SK-N-SH (cell line): ENCODE results near the gene TLX2. TPM values are rescaled to one million over a fixed set of nuclear protein-coding genes. Genes with fewer than 3 reads are reported as not detected.

ENCODE experiments used
- CTCF ChIA-PET: fragments of 300-600, 350-600 bp; formaldehyde crosslinking; extraction: SDS; loops from one replicate; lab custom pipeline; 2021; lab: Yijun Ruan, JAX
- POLR2A ChIA-PET: fragments of 350-600 bp; sonication (Branson Sonifier 250); formaldehyde crosslinking; extraction: SDS; loops from one replicate; lab custom pipeline; 2020; ENCODE audit warnings: antibody characterized with exemption, inconsistent platforms; lab: Yijun Ruan, JAX
- DNase-seq: peaks from one replicate; pipeline ENCODE4 v3.0.0; 2012
- H2AFZ ChIP-seq: fragments of 200-600 bp; sonication (generic); 2 replicates; pipeline ENCODE4 v1.8.1; 2016; ENCODE audit warnings: antibody characterized with exemption, mild to moderate bottlenecking, low read depth
- H3F3A ChIP-seq: fragments of 200-600 bp; sonication (generic); replicated peaks from 2 replicates; pipeline ENCODE3; 2016; ENCODE audit warnings: antibody characterized with exemption, mild to moderate bottlenecking; ENCODE audit not compliant: insufficient read depth
- H3K27ac ChIP-seq, 2 experiments: fragments of 200-500 bp in 1 of 2; fragments of 200-600 bp in 1 of 2; sonication (Bioruptor generic) in 1 of 2; sonication (generic), shearing (Covaris generic) in 1 of 2; 2 replicates each; pipeline versions ENCODE4 v1.5.1 to v1.6.1; 2014 to 2016; ENCODE audit warnings: low read depth in 2 of 2, inconsistent platforms in 1 of 2, low read length in 1 of 2, mild to moderate bottlenecking in 1 of 2, mixed read lengths in 1 of 2
- H3K27me3 ChIP-seq: fragments of 200-600 bp; sonication (generic), shearing (Covaris generic); 2 replicates; pipeline ENCODE4 v1.6.1; 2016; ENCODE audit warnings: mixed run types; ENCODE audit not compliant: insufficient read depth
- H3K36me3 ChIP-seq, 2 experiments: fragments of 200-500 bp in 1 of 2; fragments of 200-600 bp in 1 of 2; sonication (Bioruptor generic) in 1 of 2; sonication (generic) in 1 of 2; replicated peaks in 1 of 2; 2 replicates each; pipeline versions ENCODE3 to v1.5.1; 2014 to 2016; ENCODE audit warnings: low read length in 1 of 2, mild to moderate bottlenecking in 1 of 2; ENCODE audit not compliant: insufficient read depth in 2 of 2, control insufficient read depth in 1 of 2
- H3K4me1 ChIP-seq, 2 experiments: fragments of 200-500 bp in 1 of 2; fragments of 200-600 bp in 1 of 2; sonication (Bioruptor generic) in 1 of 2; sonication (generic), shearing (Covaris generic) in 1 of 2; 2 replicates each; pipeline versions ENCODE4 v1.5.1 to v1.6.1; 2014 to 2016; ENCODE audit warnings: low read depth in 1 of 2, low read length in 1 of 2, mixed run types in 1 of 2; ENCODE audit not compliant: insufficient read depth in 2 of 2, control insufficient read depth in 1 of 2
- H3K4me2 ChIP-seq: fragments of 200-600 bp; sonication (generic), shearing (Covaris generic); 2 replicates; pipeline ENCODE4 v1.6.1; 2017; ENCODE audit warnings: mixed run types
- H3K4me3 ChIP-seq, 2 experiments: fragments of 200-500 bp in 1 of 2; fragments of 200-600 bp in 1 of 2; sonication (Bioruptor generic) in 1 of 2; sonication (generic), shearing (Covaris generic) in 1 of 2; 2 replicates each; pipeline versions ENCODE4 v1.5.1 to v1.8.1; 2014 to 2016; ENCODE audit warnings: low read depth in 2 of 2, inconsistent platforms in 1 of 2, low read length in 1 of 2, mild to moderate bottlenecking in 1 of 2, mixed read lengths in 1 of 2, moderate library complexity in 1 of 2
- H3K79me2 ChIP-seq: fragments of 200-600 bp; sonication (generic); 2 replicates; pipeline ENCODE4 v1.8.1; 2017; ENCODE audit warnings: mild to moderate bottlenecking; ENCODE audit not compliant: insufficient read depth
- H3K9ac ChIP-seq: fragments of 200-600 bp; sonication (generic); 2 replicates; pipeline ENCODE4 v1.6.1; 2017; ENCODE audit warnings: mixed run types
- H3K9me2 ChIP-seq: fragments of 200-600 bp; sonication (generic); 2 replicates; pipeline ENCODE4 v1.6.1; 2017; ENCODE audit warnings: mixed run types
- H3K9me3 ChIP-seq: fragments of 200-600 bp; sonication (generic); 2 replicates; pipeline ENCODE4 v1.6.1; 2017; ENCODE audit warnings: mixed run types, mild to moderate bottlenecking, moderate library complexity
- H4K20me1 ChIP-seq: fragments of 200-600 bp; sonication (generic); 2 replicates; pipeline ENCODE4 v1.6.1; 2017; ENCODE audit warnings: mild to moderate bottlenecking, mixed run types; ENCODE audit not compliant: insufficient read depth
- CHD2 ChIP-seq: fragments of 150-350 bp; IDR thresholded peaks from 2 replicates; pipeline ENCODE4 v1.6.1; 2018; ENCODE audit warnings: low read length; ENCODE audit not compliant: partially characterized antibody
- ELF1 ChIP-seq: IDR thresholded peaks from 2 replicates; pipeline ENCODE4 v1.4.0; 2012
- EP300 ChIP-seq, 2 experiments: IDR thresholded peaks; 2 replicates each; pipeline versions ENCODE4 v1.4.0 to v1.6.1; 2012; ENCODE audit warnings: borderline replicate concordance in 1 of 2, low read depth in 1 of 2, low read length in 1 of 2
- GABPA ChIP-seq: IDR thresholded peaks from 2 replicates; pipeline ENCODE4 v1.4.0; 2012; ENCODE audit warnings: low read depth, mild to moderate bottlenecking
- MAX ChIP-seq: IDR thresholded peaks from 2 replicates; pipeline ENCODE4 v1.4.0; 2012; ENCODE audit warnings: low read depth
- MEF2A ChIP-seq: IDR thresholded peaks from 2 replicates; pipeline ENCODE4 v1.4.0; 2012; ENCODE audit warnings: low read depth, borderline replicate concordance
- MXI1 ChIP-seq: IDR thresholded peaks from 2 replicates; pipeline ENCODE4 v1.6.1; 2012; ENCODE audit warnings: mild to moderate bottlenecking, low read depth, low read length, improper control_type of control experiment
- NFIC ChIP-seq: IDR thresholded peaks from 2 replicates; pipeline ENCODE4 v1.4.0; 2012; ENCODE audit warnings: borderline replicate concordance
- SMC3 ChIP-seq: IDR thresholded peaks from 2 replicates; pipeline ENCODE4 v1.6.1; 2012; ENCODE audit warnings: low read depth, low read length, improper control_type of control experiment
- TAF1 ChIP-seq: IDR thresholded peaks from 2 replicates; pipeline ENCODE4 v1.6.1; 2012; ENCODE audit warnings: low read depth, mild to moderate bottlenecking, low read length, moderate library complexity, borderline replicate concordance
- TCF12 ChIP-seq: IDR thresholded peaks from 2 replicates; pipeline ENCODE4 v1.4.0; 2012
- USF1 ChIP-seq: IDR thresholded peaks from 2 replicates; pipeline ENCODE4 v1.4.0; 2012; ENCODE audit warnings: low read depth, borderline replicate concordance
- ZBTB33 ChIP-seq: IDR thresholded peaks from 2 replicates; pipeline ENCODE4 v1.4.0; 2012; ENCODE audit warnings: low read depth, borderline replicate concordance
- WGBS: methylation state at CpG from one replicate; pipeline ENCODE4 v1.1.6; 2017; ENCODE audit warnings: low lambda C conversion rate; 5-methylcytosine and 5-hydroxymethylcytosine counted together
- polyA plus RNA-seq, 3 experiments: library from polyadenylated mRNA; depleted of rRNA; stranded (reverse); fragments of >200 nt; gene quantifications; 2 replicates each; pipeline ENCODE4 v1.2.3, GENCODE V29; 2012
- TF ChIP-seq, protein P1 (sequence below): fragments of 150-350 bp; IDR thresholded peaks from 2 replicates; pipeline ENCODE4 v1.6.1; 2017; ENCODE audit warnings: antibody characterized with exemption, low read length, low read depth, borderline replicate concordance
- TF ChIP-seq, protein P2 (sequence below): fragments of 200-600 bp; sonication (generic); IDR thresholded peaks from 2 replicates; pipeline ENCODE4 v1.6.1; 2017; ENCODE audit warnings: antibody characterized with exemption, mild to moderate bottlenecking, moderate library complexity

Gene TLX2
- polyA plus RNA-seq, 1 of the 3 experiments (the other 2 are of a cell fraction): 24.5 TPM

DNA sequence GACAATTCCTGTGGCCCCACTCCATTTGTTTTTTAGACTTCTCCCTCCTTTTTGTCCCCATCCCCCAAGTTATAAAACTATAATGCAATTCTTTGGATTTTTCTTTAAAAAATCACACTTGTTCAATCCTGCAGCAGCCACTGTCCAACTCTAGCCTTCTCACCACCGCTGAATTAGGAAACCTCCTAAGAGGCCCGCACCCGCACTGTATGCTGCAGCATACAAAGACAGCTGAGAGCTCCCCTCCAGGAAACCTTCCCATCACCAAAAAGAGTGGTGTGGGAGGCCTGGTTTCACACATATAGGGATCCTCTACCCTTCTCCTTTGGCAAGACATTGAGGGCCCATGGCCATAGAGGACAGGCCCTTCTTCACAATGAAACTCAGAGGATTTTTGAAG, 9.7 kb upstream of the TLX2 start:
- no peak for DNase-seq
- Histone ChIP-seq H3K79me2 (peaks cover 17% of the 10 kb centered on the region; the same call in 1 of the 2 replicates), H3K4me2 (no peak overlapping the region), H3K9ac (no peak overlapping the region), H3F3A (peaks cover 23% of the 10 kb centered on the region), H3K9me2 (no peaks in the 10 kb centered on the region), H4K20me1 (no peaks in the 10 kb centered on the region), H3K27ac (no peak overlapping the region), H3K9me3 (no peaks in the 10 kb centered on the region), H3K27me3 (no peaks in the 10 kb centered on the region), H2AFZ (no peak overlapping the region), H3K4me3 (no peak overlapping the region), H3K4me1 (peaks cover 19 to 45% of the 10 kb centered on the region in 2 experiments; a peak in 3 of 4 replicates), H3K36me3 (peaks cover 15 to 20% of the 10 kb centered on the region in 2 experiments)
- WGBS: 97% methylated on average over 3 of the region's 3 CpGs
- CTCF ChIA-PET: interaction anchor here (1.1 to 7.5 kb wide), 4 partner anchors 8 to 28 kb away, joined by 3 to 56 read pairs (median 7); partner anchors contain the start of genes CCDC142 and TTC31
- TF ChIP-seq ELF1 (no peak), SMC3 (no peak), MXI1 (no peak), CHD2 (no peak), GABPA (no peak), TAF1 (no peak), MEF2A (no peak), EP300 (IDR thresholded peaks at IDR 0.05; ENCODE audit: borderline replicate concordance in 1 of 2, low read depth in 1 of 2, low read length in 1 of 2) (no peak), NFIC (no peak), ZBTB33 (no peak), USF1 (no peak), TCF12 (no peak), MAX (no peak)
- TF ChIP-seq, protein P1, sequence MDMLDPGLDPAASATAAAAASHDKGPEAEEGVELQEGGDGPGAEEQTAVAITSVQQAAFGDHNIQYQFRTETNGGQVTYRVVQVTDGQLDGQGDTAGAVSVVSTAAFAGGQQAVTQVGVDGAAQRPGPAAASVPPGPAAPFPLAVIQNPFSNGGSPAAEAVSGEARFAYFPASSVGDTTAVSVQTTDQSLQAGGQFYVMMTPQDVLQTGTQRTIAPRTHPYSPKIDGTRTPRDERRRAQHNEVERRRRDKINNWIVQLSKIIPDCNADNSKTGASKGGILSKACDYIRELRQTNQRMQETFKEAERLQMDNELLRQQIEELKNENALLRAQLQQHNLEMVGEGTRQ: no peak
- TF ChIP-seq, protein P2, sequence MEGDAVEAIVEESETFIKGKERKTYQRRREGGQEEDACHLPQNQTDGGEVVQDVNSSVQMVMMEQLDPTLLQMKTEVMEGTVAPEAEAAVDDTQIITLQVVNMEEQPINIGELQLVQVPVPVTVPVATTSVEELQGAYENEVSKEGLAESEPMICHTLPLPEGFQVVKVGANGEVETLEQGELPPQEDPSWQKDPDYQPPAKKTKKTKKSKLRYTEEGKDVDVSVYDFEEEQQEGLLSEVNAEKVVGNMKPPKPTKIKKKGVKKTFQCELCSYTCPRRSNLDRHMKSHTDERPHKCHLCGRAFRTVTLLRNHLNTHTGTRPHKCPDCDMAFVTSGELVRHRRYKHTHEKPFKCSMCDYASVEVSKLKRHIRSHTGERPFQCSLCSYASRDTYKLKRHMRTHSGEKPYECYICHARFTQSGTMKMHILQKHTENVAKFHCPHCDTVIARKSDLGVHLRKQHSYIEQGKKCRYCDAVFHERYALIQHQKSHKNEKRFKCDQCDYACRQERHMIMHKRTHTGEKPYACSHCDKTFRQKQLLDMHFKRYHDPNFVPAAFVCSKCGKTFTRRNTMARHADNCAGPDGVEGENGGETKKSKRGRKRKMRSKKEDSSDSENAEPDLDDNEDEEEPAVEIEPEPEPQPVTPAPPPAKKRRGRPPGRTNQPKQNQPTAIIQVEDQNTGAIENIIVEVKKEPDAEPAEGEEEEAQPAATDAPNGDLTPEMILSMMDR: no peak
- POLR2A ChIA-PET: interaction anchor here (0.5 to 1.0 kb wide), 2 partner anchors 10 to 82 kb away, joined by 3 to 6 read pairs; partner anchors contain the start of gene TLX2
